ENCODE data around the gene VMO1. TPM values are rescaled to one million over a fixed set of nuclear protein-coding genes. Genes with fewer than 3 reads are reported as not detected.
A peak's percentile ranks its signal among the peaks of the same experiment; 100 is the strongest.

VMO1 gene
- total RNA-seq, 1 experiment from 2014 or later = not detected

DNA sequence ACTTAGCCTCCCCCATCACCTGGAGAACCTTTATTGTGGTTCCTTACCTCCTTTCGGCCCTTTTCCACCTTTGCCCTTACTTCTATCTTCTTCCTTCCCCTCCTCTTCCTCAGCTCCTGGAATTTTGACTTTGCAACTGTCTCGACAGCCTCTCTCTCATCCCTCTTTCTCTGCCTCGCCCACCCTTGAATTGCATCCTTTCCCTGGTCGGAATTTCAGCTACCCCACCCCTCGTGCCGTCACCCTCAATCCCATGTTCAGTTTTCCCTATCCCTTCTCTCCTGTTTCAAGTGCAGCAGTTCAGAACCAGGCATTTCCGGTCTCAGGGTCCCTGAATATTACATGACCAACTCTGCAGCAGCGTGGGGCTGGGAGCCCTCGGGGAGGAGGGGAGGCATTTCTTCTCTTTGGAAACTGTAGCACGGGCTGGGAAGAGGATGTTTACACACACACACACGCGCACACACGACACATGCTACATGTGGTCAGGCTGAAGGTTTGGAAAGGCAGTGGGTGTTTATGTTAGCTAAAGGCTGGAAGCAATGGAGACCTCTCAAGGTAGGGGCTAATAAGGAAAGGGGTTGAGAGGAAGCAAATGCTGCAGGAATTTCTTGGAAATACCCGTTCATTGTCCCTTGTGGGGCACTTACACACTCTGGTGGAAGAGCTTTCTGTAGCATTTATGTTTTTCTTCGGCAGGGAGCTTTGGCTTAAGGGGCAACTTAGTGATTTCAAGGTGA, 47.9 kb upstream of the VMO1 start:
- H4K8ac ChIP-seq (replicated peaks; ENCODE audit: insufficient read length, low read depth, low read length) = no peak overlapping the region
- no peak overlapping the region for H2BK5ac ChIP-seq (ENCODE audit: insufficient read length, low read length)
- no peak overlapping the region for H3K4ac ChIP-seq (ENCODE audit: low read depth, low read length)
- peaks cover 18 to 20% of the 10 kb centered on the region in 2 experiments for H3K4me1 Mint-ChIP-seq
- peak overlapping the region; percentile 41 to 72 (median 53) for H3K27ac Mint-ChIP-seq
- no peaks in the 10 kb centered on the region for H3K27me3 ChIP-seq (ENCODE audit: insufficient read depth, low read length)
- peaks cover 8% of the 10 kb centered on the region; the same call in 1 of the 2 replicates for H3K79me2 ChIP-seq (ENCODE audit: insufficient read depth, low read length)
- H3K79me1 ChIP-seq (ENCODE audit: insufficient read depth, low read depth, low read length, poor library complexity, severe bottlenecking) = peaks cover 7% of the 10 kb centered on the region
- H3K56ac ChIP-seq (ENCODE audit: insufficient read length, low read depth, low read length) = no peak overlapping the region
- DNase-seq = no peak
- H3K9ac ChIP-seq (ENCODE audit: extremely low read depth, insufficient read length, low read length) = peak overlapping the region; percentile 42
- no peak overlapping the region for H3K23ac ChIP-seq (ENCODE audit: insufficient read length, low read depth, low read length)
- H2AFZ ChIP-seq (ENCODE audit: low read length) = no peak overlapping the region
- H3K36me3 Mint-ChIP-seq (ENCODE audit: insufficient read depth in 1 of 3, low read depth in 3 of 3) = peaks cover 0 to 8% (median 0%) of the 10 kb centered on the region in 3 experiments; a peak in 2 of 7 replicates
- TF ChIP-seq, protein P1, sequence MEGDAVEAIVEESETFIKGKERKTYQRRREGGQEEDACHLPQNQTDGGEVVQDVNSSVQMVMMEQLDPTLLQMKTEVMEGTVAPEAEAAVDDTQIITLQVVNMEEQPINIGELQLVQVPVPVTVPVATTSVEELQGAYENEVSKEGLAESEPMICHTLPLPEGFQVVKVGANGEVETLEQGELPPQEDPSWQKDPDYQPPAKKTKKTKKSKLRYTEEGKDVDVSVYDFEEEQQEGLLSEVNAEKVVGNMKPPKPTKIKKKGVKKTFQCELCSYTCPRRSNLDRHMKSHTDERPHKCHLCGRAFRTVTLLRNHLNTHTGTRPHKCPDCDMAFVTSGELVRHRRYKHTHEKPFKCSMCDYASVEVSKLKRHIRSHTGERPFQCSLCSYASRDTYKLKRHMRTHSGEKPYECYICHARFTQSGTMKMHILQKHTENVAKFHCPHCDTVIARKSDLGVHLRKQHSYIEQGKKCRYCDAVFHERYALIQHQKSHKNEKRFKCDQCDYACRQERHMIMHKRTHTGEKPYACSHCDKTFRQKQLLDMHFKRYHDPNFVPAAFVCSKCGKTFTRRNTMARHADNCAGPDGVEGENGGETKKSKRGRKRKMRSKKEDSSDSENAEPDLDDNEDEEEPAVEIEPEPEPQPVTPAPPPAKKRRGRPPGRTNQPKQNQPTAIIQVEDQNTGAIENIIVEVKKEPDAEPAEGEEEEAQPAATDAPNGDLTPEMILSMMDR (conservative IDR thresholded peaks at IDR 0.05) = no peak
- no peak overlapping the region for H2BK12ac ChIP-seq (ENCODE audit: insufficient read length, low read depth, low read length)
- H3K23me2 ChIP-seq (ENCODE audit: insufficient read length, low read depth, low read length, poor library complexity, severe bottlenecking) = peaks cover 7% of the 10 kb centered on the region
- H3K4me3 Mint-ChIP-seq = peak overlapping the region; percentile 82 to 89
- H2BK20ac ChIP-seq (ENCODE audit: low read depth, low read length, poor library complexity, severe bottlenecking) = no peak overlapping the region
- H3K4me1 ChIP-seq (ENCODE audit: insufficient read depth, low read length) = no peaks in the 10 kb centered on the region; the same call in 1 of the 2 replicates
- no peak overlapping the region for H3K18ac ChIP-seq (ENCODE audit: insufficient read length, low read depth, low read length)
- H3K9me3 ChIP-seq (ENCODE audit: control insufficient read depth, low read depth, low read length) = no peaks in the 10 kb centered on the region
- no peak overlapping the region for H3K14ac ChIP-seq (ENCODE audit: insufficient read depth, low read length)
- no CpG with 5 or more reads among the region's 15 CpGs for WGBS (ENCODE audit: extremely low coverage, insufficient read length, low lambda C conversion rate)
- no peak overlapping the region for H2BK120ac ChIP-seq (ENCODE audit: low read depth, low read length, poor library complexity, severe bottlenecking)
- H3K9me3 Mint-ChIP-seq = no peaks in the 10 kb centered on the region
- H4K5ac ChIP-seq (ENCODE audit: insufficient read length, low read depth, low read length) = no peak overlapping the region
- no peaks in the 10 kb centered on the region for H4K20me1 ChIP-seq (ENCODE audit: control insufficient read depth, insufficient read depth, insufficient read length)
- no peak overlapping the region for H2BK15ac ChIP-seq (ENCODE audit: low read depth, low read length)
- no peak overlapping the region for H3T11ph ChIP-seq (ENCODE audit: low read length)
- no peak overlapping the region for H2AK5ac ChIP-seq (ENCODE audit: insufficient read length, low read length)
- no peak overlapping the region for H3K27ac ChIP-seq (ENCODE audit: insufficient read length, low read depth, low read length)
- no peak overlapping the region for H4K91ac ChIP-seq (ENCODE audit: insufficient read length, low read depth, low read length)
- H3K4me2 ChIP-seq (ENCODE audit: insufficient read depth, insufficient read length, low read length) = peak overlapping the region; percentile 83
- H3K27me3 Mint-ChIP-seq (ENCODE audit: low read depth) = no peaks in the 10 kb centered on the region
